ENCODE data around the gene UBE4B. TPM values are rescaled to one million over a fixed set of nuclear protein-coding genes. Genes with fewer than 3 reads are reported as not detected.
"Not testable (repeated sequence)": the region's sequence is repeated elsewhere in the genome, so short reads cannot be mapped to it uniquely, and the experiment has no call there.

Gene UBE4B
- total and polyA plus RNA-seq, 4 donors = 7.5 to 25.5 (median 16.6) TPM

DNA sequence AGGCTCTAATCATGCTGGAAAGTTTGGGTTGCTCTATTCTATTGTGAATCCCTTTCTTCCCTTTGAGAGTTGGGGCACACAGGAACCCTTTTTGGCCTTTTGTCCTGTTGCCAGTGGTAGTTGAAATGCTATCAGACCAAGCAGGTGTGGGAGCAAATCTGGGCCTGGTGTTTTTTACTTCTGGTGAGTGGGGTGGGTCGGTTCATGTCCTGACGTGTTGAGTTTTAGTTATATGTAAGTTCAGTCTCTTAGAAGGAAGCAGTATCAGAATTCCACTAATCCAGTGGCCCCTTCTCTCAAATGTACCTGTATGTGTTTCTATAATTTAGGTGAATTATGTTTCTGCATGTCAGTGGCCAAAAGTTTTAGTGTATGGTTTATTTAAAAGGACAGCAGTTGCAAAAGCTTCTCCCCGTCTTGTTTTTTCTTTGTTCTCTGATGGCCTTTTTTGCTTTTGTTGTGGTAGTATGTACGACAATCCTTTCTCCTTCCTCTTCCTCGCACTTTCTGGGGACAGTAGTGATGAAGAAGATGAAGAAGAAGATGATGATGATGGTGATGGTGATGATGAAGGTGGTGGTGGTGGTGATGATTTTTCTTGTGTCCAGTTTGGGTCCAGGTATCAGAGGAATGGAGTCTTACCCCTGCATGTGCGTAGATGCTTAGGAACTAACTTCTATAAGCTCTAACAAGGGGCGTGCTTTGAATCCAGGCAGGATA is 74.2 kb downstream of the UBE4B start:
- Histone ChIP-seq H3K27me3 (ENCODE audit: control insufficient read depth in 4 of 4, insufficient read depth in 4 of 4, low read length in 3 of 4) (no peaks in the 10 kb centered on the region), H3K4me1 (ENCODE audit: control insufficient read depth in 4 of 4, insufficient read depth in 4 of 4, low read length in 3 of 4) (no peaks in the 10 kb centered on the region), H3K36me3 (ENCODE audit: control insufficient read depth in 4 of 4, insufficient read depth in 3 of 4, low read depth in 1 of 4, low read length in 3 of 4) (peaks cover 13 to 46% (median 33%) of the 10 kb centered on the region in 4 donors), H3K4me3 (ENCODE audit: low read depth in 1 of 3, low read length in 3 of 3) (no peak overlapping the region), H3K27ac (ENCODE audit: low read depth in 1 of 2, low read length in 2 of 2) (no peak overlapping the region), H3K9ac (ENCODE audit: low read depth in 1 of 2, low read length in 2 of 2) (no peak overlapping the region), H3K9me3 (ENCODE audit: control insufficient read depth in 4 of 4, low read length in 3 of 4) (no peaks in the 10 kb centered on the region)
- 96% methylated on average over 7 of the region's 7 CpGs for WGBS
- DNase-seq (ENCODE audit: low spot score) = no peak
- no peak for TF ChIP-seq JUND (IDR thresholded peaks at IDR 0.05)
- no peak for TF ChIP-seq RXRA (IDR thresholded peaks at IDR 0.05)
- no peak for TF ChIP-seq FOXA2 (IDR thresholded peaks at IDR 0.05)
- TF ChIP-seq, protein P1, sequence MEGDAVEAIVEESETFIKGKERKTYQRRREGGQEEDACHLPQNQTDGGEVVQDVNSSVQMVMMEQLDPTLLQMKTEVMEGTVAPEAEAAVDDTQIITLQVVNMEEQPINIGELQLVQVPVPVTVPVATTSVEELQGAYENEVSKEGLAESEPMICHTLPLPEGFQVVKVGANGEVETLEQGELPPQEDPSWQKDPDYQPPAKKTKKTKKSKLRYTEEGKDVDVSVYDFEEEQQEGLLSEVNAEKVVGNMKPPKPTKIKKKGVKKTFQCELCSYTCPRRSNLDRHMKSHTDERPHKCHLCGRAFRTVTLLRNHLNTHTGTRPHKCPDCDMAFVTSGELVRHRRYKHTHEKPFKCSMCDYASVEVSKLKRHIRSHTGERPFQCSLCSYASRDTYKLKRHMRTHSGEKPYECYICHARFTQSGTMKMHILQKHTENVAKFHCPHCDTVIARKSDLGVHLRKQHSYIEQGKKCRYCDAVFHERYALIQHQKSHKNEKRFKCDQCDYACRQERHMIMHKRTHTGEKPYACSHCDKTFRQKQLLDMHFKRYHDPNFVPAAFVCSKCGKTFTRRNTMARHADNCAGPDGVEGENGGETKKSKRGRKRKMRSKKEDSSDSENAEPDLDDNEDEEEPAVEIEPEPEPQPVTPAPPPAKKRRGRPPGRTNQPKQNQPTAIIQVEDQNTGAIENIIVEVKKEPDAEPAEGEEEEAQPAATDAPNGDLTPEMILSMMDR (IDR thresholded peaks at IDR 0.05; ENCODE audit: low read depth, low read length, missing input control) = no peak
- no peak for TF ChIP-seq RAD21 (IDR thresholded peaks at IDR 0.05)
- TF ChIP-seq ATF3 (IDR thresholded peaks at IDR 0.05) = no peak

DNA sequence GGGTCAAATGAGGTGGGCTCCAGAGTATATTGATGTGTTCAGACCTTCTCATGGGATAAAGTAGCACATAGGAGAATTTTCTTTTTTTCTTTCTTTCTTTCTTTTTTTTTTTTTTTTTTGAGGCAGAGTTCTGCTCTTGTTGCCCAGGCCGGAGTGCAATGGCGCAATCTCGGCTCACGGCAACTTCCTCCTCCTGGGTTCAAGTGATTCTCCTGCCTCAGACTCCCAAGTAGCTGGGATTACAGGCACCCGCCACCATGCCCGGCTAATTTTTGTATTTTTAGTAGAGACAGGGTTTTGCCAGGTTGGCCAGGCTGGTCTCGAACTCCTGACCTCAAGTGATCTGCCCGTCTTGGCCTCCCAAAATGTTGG is 74.7 kb downstream of the UBE4B start:
- not testable (repeated sequence) for H3K9ac ChIP-seq (ENCODE audit: low read depth in 1 of 2, low read length in 2 of 2); H3K4me1 ChIP-seq (ENCODE audit: control insufficient read depth in 4 of 4, insufficient read depth in 4 of 4, low read length in 3 of 4); H3K4me3 ChIP-seq (ENCODE audit: low read depth in 1 of 3, low read length in 3 of 3); DNase-seq (ENCODE audit: low spot score); H3K27me3 ChIP-seq (ENCODE audit: control insufficient read depth in 4 of 4, insufficient read depth in 4 of 4, low read length in 3 of 4); H3K9me3 ChIP-seq (ENCODE audit: control insufficient read depth in 4 of 4, low read length in 3 of 4); H3K27ac ChIP-seq (ENCODE audit: low read depth in 1 of 2, low read length in 2 of 2)
- 93% methylated on average over 8 of the region's 8 CpGs for WGBS
- H3K36me3 ChIP-seq (ENCODE audit: control insufficient read depth in 4 of 4, insufficient read depth in 3 of 4, low read depth in 1 of 4, low read length in 3 of 4) = peaks cover 13 to 46% (median 33%) of the 10 kb centered on the region in 4 donors

- no peak overlapping the region for H3K27ac ChIP-seq (ENCODE audit: low read depth in 1 of 2, low read length in 2 of 2)
- no peaks in the 10 kb centered on the region for H3K9me3 ChIP-seq (ENCODE audit: control insufficient read depth in 4 of 4, low read length in 3 of 4)
- H3K36me3 ChIP-seq (ENCODE audit: control insufficient read depth in 4 of 4, insufficient read depth in 3 of 4, low read depth in 1 of 4, low read length in 3 of 4) = peaks cover 11 to 43% (median 28%) of the 10 kb centered on the region in 4 donors
- H3K27me3 ChIP-seq (ENCODE audit: control insufficient read depth in 4 of 4, insufficient read depth in 4 of 4, low read length in 3 of 4) = no peaks in the 10 kb centered on the region
- 89% methylated on average over 8 of the region's 8 CpGs for whole genome bisulfite sequencing
- no peak for DNase-seq (ENCODE audit: low spot score)
- no peak overlapping the region for H3K4me3 ChIP-seq (ENCODE audit: low read depth in 1 of 3, low read length in 3 of 3)
- H3K4me1 ChIP-seq (ENCODE audit: control insufficient read depth in 4 of 4, insufficient read depth in 4 of 4, low read length in 3 of 4) = no peaks in the 10 kb centered on the region
- H3K9ac ChIP-seq (ENCODE audit: low read depth in 1 of 2, low read length in 2 of 2) = no peak overlapping the region
- TF ChIP-seq SP1 (IDR thresholded peaks at IDR 0.05) = no peak
- TF ChIP-seq ATF3 (IDR thresholded peaks at IDR 0.05) = no peak
- TF ChIP-seq JUND (IDR thresholded peaks at IDR 0.05) = no peak
- TF ChIP-seq, protein P2, sequence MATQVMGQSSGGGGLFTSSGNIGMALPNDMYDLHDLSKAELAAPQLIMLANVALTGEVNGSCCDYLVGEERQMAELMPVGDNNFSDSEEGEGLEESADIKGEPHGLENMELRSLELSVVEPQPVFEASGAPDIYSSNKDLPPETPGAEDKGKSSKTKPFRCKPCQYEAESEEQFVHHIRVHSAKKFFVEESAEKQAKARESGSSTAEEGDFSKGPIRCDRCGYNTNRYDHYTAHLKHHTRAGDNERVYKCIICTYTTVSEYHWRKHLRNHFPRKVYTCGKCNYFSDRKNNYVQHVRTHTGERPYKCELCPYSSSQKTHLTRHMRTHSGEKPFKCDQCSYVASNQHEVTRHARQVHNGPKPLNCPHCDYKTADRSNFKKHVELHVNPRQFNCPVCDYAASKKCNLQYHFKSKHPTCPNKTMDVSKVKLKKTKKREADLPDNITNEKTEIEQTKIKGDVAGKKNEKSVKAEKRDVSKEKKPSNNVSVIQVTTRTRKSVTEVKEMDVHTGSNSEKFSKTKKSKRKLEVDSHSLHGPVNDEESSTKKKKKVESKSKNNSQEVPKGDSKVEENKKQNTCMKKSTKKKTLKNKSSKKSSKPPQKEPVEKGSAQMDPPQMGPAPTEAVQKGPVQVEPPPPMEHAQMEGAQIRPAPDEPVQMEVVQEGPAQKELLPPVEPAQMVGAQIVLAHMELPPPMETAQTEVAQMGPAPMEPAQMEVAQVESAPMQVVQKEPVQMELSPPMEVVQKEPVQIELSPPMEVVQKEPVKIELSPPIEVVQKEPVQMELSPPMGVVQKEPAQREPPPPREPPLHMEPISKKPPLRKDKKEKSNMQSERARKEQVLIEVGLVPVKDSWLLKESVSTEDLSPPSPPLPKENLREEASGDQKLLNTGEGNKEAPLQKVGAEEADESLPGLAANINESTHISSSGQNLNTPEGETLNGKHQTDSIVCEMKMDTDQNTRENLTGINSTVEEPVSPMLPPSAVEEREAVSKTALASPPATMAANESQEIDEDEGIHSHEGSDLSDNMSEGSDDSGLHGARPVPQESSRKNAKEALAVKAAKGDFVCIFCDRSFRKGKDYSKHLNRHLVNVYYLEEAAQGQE (IDR thresholded peaks at IDR 0.05) = no peak
- TF ChIP-seq NR2F2 (IDR thresholded peaks at IDR 0.05) = no peak
- TF ChIP-seq TAF1 (conservative IDR thresholded peaks at IDR 0.05) = no peak
- no peak for TF ChIP-seq RXRA (IDR thresholded peaks at IDR 0.05)
- no peak for TF ChIP-seq YY1 (IDR thresholded peaks at IDR 0.05)
- TF ChIP-seq HNF4G (IDR thresholded peaks at IDR 0.05) = no peak
- TF ChIP-seq, protein P1 (IDR thresholded peaks at IDR 0.05; ENCODE audit: low read depth, low read length, missing input control) = no peak
- TF ChIP-seq FOXA2 (IDR thresholded peaks at IDR 0.05) = no peak
- no peak for TF ChIP-seq GABPA (IDR thresholded peaks at IDR 0.05 in 1 of 2, conservative IDR thresholded peaks at IDR 0.05 in 1 of 2)
Observed at GRCh38 chr1:10108134-10108663, 75.4 kb downstream of the UBE4B start.
